Measurements from ENCODE around the gene HSF5.
A peak's percentile ranks its signal among the peaks of the same experiment; 100 is the strongest.

Gene HSF5

GRCh38 chr17:58487589-58488427 is at the start of gene HSF5:
TSS of gene HSF5 (minus strand) at chr17:58488408. CDS start at chr17:58488274, 134 bp downstream.
- no peak for DNase-seq

- DNase-seq = no peak
Observed at GRCh38 chr17:58537266-58537665, 49.1 kb upstream of the HSF5 start.

- no peak for DNase-seq
Observed at GRCh38 chr17:58536542-58536941, 48.3 kb upstream of the HSF5 start.

GRCh38 chr17:58535431-58535830 is 47.2 kb upstream of the HSF5 start:
- DNase-seq = no peak

- DNase-seq = peak; percentile 57
Observed at GRCh38 chr17:58534901-58535421, 46.8 kb upstream of the HSF5 start.

GRCh38 chr17:58534331-58534730 is 46.1 kb upstream of the HSF5 start:
- no peak for DNase-seq

- no peak for DNase-seq
Observed at GRCh38 chr17:58533616-58534188, 45.5 kb upstream of the HSF5 start.

- no peak for DNase-seq
Observed at GRCh38 chr17:58532555-58532951, 44.3 kb upstream of the HSF5 start.

- peak; percentile 18 for DNase-seq
Observed at GRCh38 chr17:58531661-58532554, 43.7 kb upstream of the HSF5 start.

- DNase-seq = no peak
Observed at GRCh38 chr17:58531122-58531521, 42.9 kb upstream of the HSF5 start.

- no peak for DNase-seq
Observed at GRCh38 chr17:58530655-58531054, 42.4 kb upstream of the HSF5 start.

- DNase-seq = no peak
Observed at GRCh38 chr17:58529275-58529674, 41.1 kb upstream of the HSF5 start.

- DNase-seq = no peak
Observed at GRCh38 chr17:58528443-58528842, 40.2 kb upstream of the HSF5 start.

- DNase-seq = peak; percentile 23
Observed at GRCh38 chr17:58527949-58528348, 39.7 kb upstream of the HSF5 start.

GRCh38 chr17:58527306-58527705 is 39.1 kb upstream of the HSF5 start:
- peak; percentile 36 for DNase-seq

GRCh38 chr17:58525239-58525638 is 37.0 kb upstream of the HSF5 start:
- DNase-seq = no peak

- DNase-seq = no peak
Observed at GRCh38 chr17:58521680-58522079, 33.5 kb upstream of the HSF5 start.

GRCh38 chr17:58520843-58521430 is 32.7 kb upstream of the HSF5 start:
- DNase-seq = peak; percentile 78

- peak; percentile 100 for DNase-seq
Observed at GRCh38 chr17:58517928-58518609, 29.9 kb upstream of the HSF5 start.

GRCh38 chr17:58517378-58517927 is 29.2 kb upstream of the HSF5 start:
- no peak for DNase-seq

- no peak for DNase-seq
Observed at GRCh38 chr17:58516644-58517377, 28.6 kb upstream of the HSF5 start.
